Superior temporal gyrus (tissue), 1 donor: ENCODE data around the gene UGT1A8.
"Not testable (repeated sequence)": the region's sequence is repeated elsewhere in the genome, so short reads cannot be mapped to it uniquely, and the experiment has no call there.

ENCODE experiments used
- DNase-seq: peaks from one replicate; pipeline ENCODE4 v3.0.0-alpha.2; 2016; ENCODE audit errors: extremely low spot score

The UGT1A8 gene

GRCh38 chr2:233714121-233714520 is 96.7 kb downstream of the UGT1A8 start:
- DNase-seq: no peak

- no peak for DNase-seq
Measured at GRCh38 chr2:233718552-233718951, 101.1 kb downstream of the UGT1A8 start, which contains the start of gene UGT1A4. Gene UGT1A4 (plus strand): TSS chr2:233718736. CDS start chr2:233718821, 85 bp downstream.

GRCh38 chr2:233728723-233729301 is 111.4 kb downstream of the UGT1A8 start, which contains the start of gene UGT1A3:
Gene UGT1A3 (plus strand): TSS chr2:233729042. CDS start chr2:233729127, 85 bp downstream.
- DNase-seq: no peak

- not testable (repeated sequence) for DNase-seq
Measured at GRCh38 chr2:233736868-233737653, 119.6 kb downstream of the UGT1A8 start.

GRCh38 chr2:233740870-233741269 is 123.4 kb downstream of the UGT1A8 start:
- no peak for DNase-seq

GRCh38 chr2:233743464-233744259 is 126.2 kb downstream of the UGT1A8 start:
- no peak for DNase-seq

GRCh38 chr2:233745073-233745755 is 127.8 kb downstream of the UGT1A8 start:
- no peak for DNase-seq

GRCh38 chr2:233745838-233746237 is 128.4 kb downstream of the UGT1A8 start:
- not testable (repeated sequence) for DNase-seq

- no peak for DNase-seq
Measured at GRCh38 chr2:233746475-233747282, 129.2 kb downstream of the UGT1A8 start.

GRCh38 chr2:233747283-233747544 is 129.8 kb downstream of the UGT1A8 start:
- DNase-seq: no peak

- not testable (repeated sequence) for DNase-seq
Measured at GRCh38 chr2:233750689-233751088, 133.3 kb downstream of the UGT1A8 start.

- DNase-seq: not testable (repeated sequence)
Measured at GRCh38 chr2:233751212-233752009, 134.0 kb downstream of the UGT1A8 start.

- no peak for DNase-seq
Measured at GRCh38 chr2:233754872-233755611, 137.6 kb downstream of the UGT1A8 start.

- DNase-seq: no peak
Measured at GRCh38 chr2:233756429-233757081, 139.1 kb downstream of the UGT1A8 start.

GRCh38 chr2:233758141-233758540 is 140.7 kb downstream of the UGT1A8 start:
- no peak for DNase-seq

GRCh38 chr2:233758849-233759248 is 141.4 kb downstream of the UGT1A8 start:
- DNase-seq: no peak

GRCh38 chr2:233760043-233760442 is 142.6 kb downstream of the UGT1A8 start, which contains the start of gene UGT1A1:
Gene UGT1A1 (plus strand): TSS chr2:233760270. CDS start chr2:233760288, 18 bp downstream.
- no peak for DNase-seq

- DNase-seq: no peak
Measured at GRCh38 chr2:233761040-233761769, 143.8 kb downstream of the UGT1A8 start.
